Dendritic cell treated with granulocyte-macrophage colony-stimulating factor and Interleukin-4, amounts not matched to agents 40 ng/mL and 50 ng/mL, for 4 days (primary cell): ENCODE data around the gene NFYC.
"Not testable (repeated sequence)": the region's sequence is repeated elsewhere in the genome, so short reads cannot be mapped to it uniquely, and the experiment has no call there.

Source experiments
- H3K27ac Mint-ChIP-seq: one replicate; pipeline ENCODE4 v1.8.0; 2022; ENCODE audit warnings: mild to moderate bottlenecking, mixed read lengths
- H3K27me3 Mint-ChIP-seq: one replicate; pipeline ENCODE4 v1.8.0; 2022; ENCODE audit warnings: mild to moderate bottlenecking, mixed read lengths
- H3K36me3 Mint-ChIP-seq: one replicate; pipeline ENCODE4 v1.8.0; 2022; ENCODE audit warnings: low read depth, mixed read lengths
- H3K4me1 Mint-ChIP-seq: one replicate; pipeline ENCODE4 v1.8.0; 2022; ENCODE audit warnings: low read depth, mixed read lengths
- H3K4me3 Mint-ChIP-seq: one replicate; pipeline ENCODE4 v1.8.0; 2022; ENCODE audit warnings: mild to moderate bottlenecking, moderate library complexity, mixed read lengths
- H3K9me3 Mint-ChIP-seq: one replicate; pipeline ENCODE4 v1.8.0; 2022; ENCODE audit warnings: mixed read lengths
- intact Hi-C: fragments of 100-400 bp; cut with micrococcal nuclease; formaldehyde crosslinking; loops from one replicate; pipeline ENCODE4 v1.15.0; 2022

The NFYC gene

DNA sequence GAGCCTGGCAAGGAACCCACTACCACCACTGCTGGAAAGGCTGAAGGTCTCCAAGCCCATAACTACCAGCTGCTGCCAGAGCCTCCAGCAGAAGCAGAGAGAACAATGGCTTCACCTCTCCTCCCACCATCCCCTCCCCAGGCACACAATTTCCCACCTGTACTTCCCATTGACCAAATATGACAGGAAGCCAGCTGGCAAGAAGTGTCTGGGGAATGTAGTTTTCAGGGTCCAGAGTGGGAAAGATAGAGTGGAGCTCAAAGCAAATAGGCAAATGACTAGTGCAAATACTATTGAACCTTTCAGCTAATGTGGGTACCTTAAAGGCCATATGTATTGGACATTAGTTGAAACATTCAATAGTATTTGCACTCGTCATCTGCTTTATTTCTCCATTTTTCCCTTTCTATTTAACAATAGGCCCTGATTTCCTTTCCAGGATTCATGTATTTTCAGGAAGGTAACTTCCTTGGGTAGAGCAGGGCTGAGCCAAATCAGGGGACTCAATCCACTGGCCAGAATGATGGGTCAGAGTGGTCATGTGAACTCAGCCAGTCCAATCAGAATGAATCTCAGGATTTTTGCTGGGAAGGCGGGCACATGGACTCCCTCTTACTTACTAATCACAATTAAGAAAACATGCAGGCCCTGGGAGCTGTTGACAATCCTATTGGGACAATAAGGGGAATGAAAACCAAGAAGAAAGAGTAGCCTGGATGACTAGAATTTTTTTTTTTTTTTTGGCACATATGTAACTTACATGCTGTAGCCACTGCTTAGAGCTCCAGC is 12.1 kb upstream of the NFYC start:
- Mint-ChIP-seq H3K27me3 (peaks cover 10% of the 10 kb centered on the region), H3K4me3 (no peak overlapping the region), H3K4me1 (peaks cover 5% of the 10 kb centered on the region), H3K36me3 (no peaks in the 10 kb centered on the region), H3K9me3 (no peaks in the 10 kb centered on the region), H3K27ac (no peak overlapping the region)
- intact Hi-C loops = no loop called here

- intact Hi-C loops = no loop called here
- H3K4me1 Mint-ChIP-seq = peaks cover 15% of the 10 kb centered on the region
Measured at GRCh38 chr1:40684669-40685068, 6.8 kb upstream of the NFYC start.

GRCh38 chr1:40687059-40687458 is 4.4 kb upstream of the NFYC start:
- intact Hi-C loops = no loop called here
- H3K27ac Mint-ChIP-seq = no peak overlapping the region
- no peak overlapping the region for H3K4me3 Mint-ChIP-seq

More at GRCh38 chr1:40684669-40685068, 6.8 kb upstream of the NFYC start:
- no peaks in the 10 kb centered on the region for H3K27me3 Mint-ChIP-seq
- no peak overlapping the region for H3K4me3 Mint-ChIP-seq
- H3K9me3 Mint-ChIP-seq = no peaks in the 10 kb centered on the region
- H3K36me3 Mint-ChIP-seq = peaks cover 20% of the 10 kb centered on the region
- H3K27ac Mint-ChIP-seq = no peak overlapping the region

DNA sequence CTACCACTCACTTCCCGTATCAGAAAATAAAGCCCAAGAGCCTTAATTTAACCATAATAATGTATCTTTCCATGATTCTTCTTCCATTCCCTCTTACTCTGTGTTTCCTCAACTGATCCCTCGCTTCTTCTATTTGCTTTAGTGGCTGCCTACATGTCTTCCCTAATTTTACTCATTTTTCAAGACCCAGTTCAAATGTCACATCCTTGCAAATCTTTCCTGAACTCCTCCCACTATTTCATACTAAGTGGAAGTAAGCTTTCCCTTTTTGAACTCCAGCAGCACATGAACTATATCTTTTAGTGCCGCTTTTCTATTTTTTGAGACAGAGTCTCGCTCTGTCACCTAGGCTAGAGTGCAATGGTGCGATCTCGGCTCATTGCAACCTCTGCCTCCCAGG is 3.8 kb upstream of the NFYC start:
- H3K36me3 Mint-ChIP-seq = peaks cover 37% of the 10 kb centered on the region
- H3K27me3 Mint-ChIP-seq = no peaks in the 10 kb centered on the region
- intact Hi-C loops = no loop called here
- H3K4me3 Mint-ChIP-seq = no peak overlapping the region
- peaks cover 31% of the 10 kb centered on the region for H3K4me1 Mint-ChIP-seq
- no peaks in the 10 kb centered on the region for H3K9me3 Mint-ChIP-seq
- peak overlapping the region; percentile 11 for H3K27ac Mint-ChIP-seq

More at GRCh38 chr1:40687059-40687458, 4.4 kb upstream of the NFYC start:
- Mint-ChIP-seq H3K36me3 (peaks cover 31% of the 10 kb centered on the region), H3K27me3 (no peaks in the 10 kb centered on the region), H3K4me1 (peaks cover 25% of the 10 kb centered on the region), H3K9me3 (no peaks in the 10 kb centered on the region)

- Mint-ChIP-seq H3K9me3 (no peaks in the 10 kb centered on the region), H3K36me3 (peaks cover 44% of the 10 kb centered on the region), H3K4me3 (no peak overlapping the region), H3K27me3 (no peaks in the 10 kb centered on the region), H3K27ac (no peak overlapping the region), H3K4me1 (peaks cover 48% of the 10 kb centered on the region)
- intact Hi-C loops = no loop called here
Measured at GRCh38 chr1:40689737-40690136, 1.8 kb upstream of the NFYC start.

DNA sequence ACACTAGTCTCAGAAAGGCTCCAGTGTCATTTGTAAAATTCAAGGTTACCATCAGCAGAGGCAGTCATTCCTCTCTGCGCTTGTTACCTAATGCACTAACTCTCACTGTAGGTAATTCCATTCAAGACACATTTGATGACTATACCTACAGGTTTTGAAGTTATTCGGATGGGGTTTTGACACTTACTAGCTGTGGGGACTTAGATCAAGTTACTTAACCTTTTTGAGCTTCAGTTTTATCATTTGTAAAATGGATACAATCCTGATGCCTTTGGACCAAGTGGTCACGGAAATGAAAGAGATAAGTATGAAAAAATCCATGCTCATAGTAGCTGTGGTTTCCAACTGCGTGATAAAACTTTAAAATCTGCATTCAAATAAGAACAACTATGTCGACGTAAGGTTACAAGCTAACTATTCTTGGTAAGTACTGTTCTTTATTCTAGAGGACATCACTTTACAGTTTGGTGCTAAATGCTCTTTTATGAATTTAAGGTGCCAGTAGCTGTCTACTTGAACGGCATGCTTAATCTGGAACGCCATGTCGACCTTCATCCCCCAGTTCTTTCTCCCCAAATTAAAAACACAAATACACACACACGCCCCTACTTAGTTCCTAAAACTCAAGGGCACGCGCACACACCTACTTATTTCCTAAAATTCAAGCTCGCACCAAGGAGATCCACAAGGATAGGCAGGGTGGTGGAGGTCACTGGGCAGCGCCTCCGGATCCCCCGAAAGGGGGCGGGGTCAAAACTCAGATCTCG is 550 bp upstream of the NFYC start:
- intact Hi-C loops = no loop called here
- H3K9me3 Mint-ChIP-seq = no peaks in the 10 kb centered on the region
- H3K4me1 Mint-ChIP-seq = peaks cover 55% of the 10 kb centered on the region
- peaks cover 50% of the 10 kb centered on the region for H3K36me3 Mint-ChIP-seq
- H3K4me3 Mint-ChIP-seq = peak overlapping the region; percentile 96
- H3K27ac Mint-ChIP-seq = peak overlapping the region; percentile 99
- no peaks in the 10 kb centered on the region for H3K27me3 Mint-ChIP-seq

- Mint-ChIP-seq H3K27me3 (no peaks in the 10 kb centered on the region), H3K27ac (peak overlapping the region; percentile 99), H3K9me3 (no peaks in the 10 kb centered on the region), H3K4me1 (peaks cover 64% of the 10 kb centered on the region), H3K36me3 (peaks cover 47% of the 10 kb centered on the region), H3K4me3 (peak overlapping the region; percentile 96)
- intact Hi-C loops = loop anchor here (2.0 kb wide), 1 partner anchor 16 kb away; no protein-coding TSS in a partner anchor
Measured at GRCh38 chr1:40692429-40692895, 958 bp downstream of the NFYC start.

GRCh38 chr1:40693425-40693824 is 1.9 kb downstream of the NFYC start:
- Mint-ChIP-seq H3K27ac (peak overlapping the region; percentile 99), H3K9me3 (no peaks in the 10 kb centered on the region), H3K36me3 (peaks cover 44% of the 10 kb centered on the region), H3K27me3 (no peaks in the 10 kb centered on the region), H3K4me1 (peaks cover 59% of the 10 kb centered on the region), H3K4me3 (peak overlapping the region; percentile 96)
- intact Hi-C loops = loop anchor here (2.0 kb wide), 1 partner anchor 15 kb away; no protein-coding TSS in a partner anchor

DNA sequence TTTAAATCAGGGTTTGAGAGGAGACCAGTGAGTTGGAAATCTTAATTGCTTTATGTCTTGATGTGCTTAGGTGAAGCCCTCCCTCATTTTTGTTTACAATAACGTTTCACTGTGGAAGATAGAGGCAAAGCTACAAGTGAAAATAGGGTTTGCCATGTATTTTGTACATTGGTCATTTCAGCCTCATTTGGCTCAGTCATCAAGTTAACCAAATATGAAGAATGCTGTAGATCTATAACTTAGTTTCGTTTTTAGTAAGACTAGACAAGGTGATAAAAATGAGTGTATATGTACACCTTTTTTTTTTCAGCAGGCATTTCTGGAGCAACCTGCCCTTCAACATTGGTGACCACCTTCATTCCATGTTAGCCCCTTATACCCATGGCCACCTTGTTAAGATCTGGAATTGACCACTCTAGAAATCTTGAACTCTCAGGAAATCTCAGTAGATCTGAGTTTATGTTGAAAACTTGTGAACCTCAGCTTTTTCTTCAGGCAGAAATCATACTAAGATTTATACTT is 2.9 kb downstream of the NFYC start:
- Mint-ChIP-seq H3K4me1 (peaks cover 67% of the 10 kb centered on the region), H3K4me3 (no peak overlapping the region), H3K36me3 (peaks cover 44% of the 10 kb centered on the region), H3K9me3 (no peaks in the 10 kb centered on the region), H3K27ac (no peak overlapping the region), H3K27me3 (no peaks in the 10 kb centered on the region)
- intact Hi-C loops = no loop called here

GRCh38 chr1:40696294-40696693 is 4.8 kb downstream of the NFYC start:
- no peaks in the 10 kb centered on the region for H3K9me3 Mint-ChIP-seq
- H3K4me3 Mint-ChIP-seq = no peak overlapping the region
- H3K27me3 Mint-ChIP-seq = no peaks in the 10 kb centered on the region
- intact Hi-C loops = no loop called here
- peaks cover 40% of the 10 kb centered on the region for H3K36me3 Mint-ChIP-seq
- H3K4me1 Mint-ChIP-seq = peaks cover 56% of the 10 kb centered on the region
- no peak overlapping the region for H3K27ac Mint-ChIP-seq

GRCh38 chr1:40697436-40697835 is 5.9 kb downstream of the NFYC start:
- H3K4me1 Mint-ChIP-seq = peaks cover 55% of the 10 kb centered on the region
- intact Hi-C loops = no loop called here
- no peaks in the 10 kb centered on the region for H3K9me3 Mint-ChIP-seq
- no peak overlapping the region for H3K27ac Mint-ChIP-seq
- no peaks in the 10 kb centered on the region for H3K27me3 Mint-ChIP-seq
- H3K4me3 Mint-ChIP-seq = no peak overlapping the region
- H3K36me3 Mint-ChIP-seq = peaks cover 29% of the 10 kb centered on the region

DNA sequence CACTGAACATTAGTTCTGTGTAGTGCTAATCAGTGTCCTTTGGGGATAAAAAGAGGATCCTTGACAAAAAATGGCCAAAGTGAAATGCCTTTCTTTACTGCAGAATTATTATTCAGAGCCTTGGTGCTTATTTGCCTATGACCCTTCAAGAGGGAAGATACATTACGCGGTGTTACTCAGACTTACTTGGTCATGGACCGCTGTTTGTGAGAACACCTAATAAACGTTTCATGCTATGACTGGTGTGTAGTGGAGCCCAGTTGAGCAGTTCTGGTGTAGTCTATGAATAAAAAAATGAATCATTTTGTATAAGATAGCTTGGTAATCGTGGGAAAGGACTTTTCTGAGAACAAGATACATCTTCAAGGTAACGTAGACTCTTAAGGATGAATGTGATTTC is 8.3 kb downstream of the NFYC start:
- Mint-ChIP-seq H3K27ac (no peak overlapping the region), H3K4me1 (peaks cover 50% of the 10 kb centered on the region), H3K4me3 (no peak overlapping the region), H3K36me3 (peaks cover 19% of the 10 kb centered on the region), H3K9me3 (no peaks in the 10 kb centered on the region), H3K27me3 (no peaks in the 10 kb centered on the region)
- intact Hi-C loops = no loop called here

GRCh38 chr1:40701684-40702083 is 10.2 kb downstream of the NFYC start:
- Mint-ChIP-seq H3K36me3 (peaks cover 9% of the 10 kb centered on the region), H3K9me3 (no peaks in the 10 kb centered on the region), H3K4me1 (peaks cover 46% of the 10 kb centered on the region), H3K4me3 (no peak overlapping the region), H3K27me3 (no peaks in the 10 kb centered on the region), H3K27ac (no peak overlapping the region)
- intact Hi-C loops = no loop called here

DNA sequence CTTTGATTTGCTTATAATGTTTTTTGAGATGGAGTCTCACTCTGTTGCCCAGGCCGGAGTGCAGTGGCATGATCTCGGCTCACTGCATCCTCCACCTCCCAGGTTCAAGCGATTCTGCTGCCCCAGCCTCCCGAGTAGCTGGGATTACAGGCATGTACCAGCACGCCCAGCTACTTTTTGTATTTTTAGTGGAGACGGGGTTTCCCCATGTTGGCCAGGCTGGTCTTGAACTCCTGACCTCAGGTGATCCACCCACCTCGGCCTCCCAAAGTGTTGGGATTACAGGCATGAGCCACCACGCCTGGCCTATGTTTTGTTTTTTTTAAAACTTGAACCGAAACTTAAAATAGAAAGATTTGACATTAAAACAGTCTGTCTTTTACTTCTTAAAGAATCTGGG is 11.3 kb downstream of the NFYC start:
- H3K9me3 Mint-ChIP-seq, H3K27me3 Mint-ChIP-seq, H3K4me3 Mint-ChIP-seq, H3K36me3 Mint-ChIP-seq, intact Hi-C loops, H3K27ac Mint-ChIP-seq: not testable (repeated sequence)
- H3K4me1 Mint-ChIP-seq = peaks cover 37% of the 10 kb centered on the region
